NCI-H82 treated with DMSO at 0.1 percent for 48 hours (cell line): ENCODE data around the gene ZC3HAV1.
"Not testable (repeated sequence)": the region's sequence is repeated elsewhere in the genome, so short reads cannot be mapped to it uniquely, and the experiment has no call there.

ENCODE experiments used
- DNase-seq: peaks from one replicate; lab custom pipeline; 2025; ENCODE audit not compliant: unreplicated experiment; lab: John Stamatoyannopoulos, UW

ZC3HAV1 gene

DNA sequence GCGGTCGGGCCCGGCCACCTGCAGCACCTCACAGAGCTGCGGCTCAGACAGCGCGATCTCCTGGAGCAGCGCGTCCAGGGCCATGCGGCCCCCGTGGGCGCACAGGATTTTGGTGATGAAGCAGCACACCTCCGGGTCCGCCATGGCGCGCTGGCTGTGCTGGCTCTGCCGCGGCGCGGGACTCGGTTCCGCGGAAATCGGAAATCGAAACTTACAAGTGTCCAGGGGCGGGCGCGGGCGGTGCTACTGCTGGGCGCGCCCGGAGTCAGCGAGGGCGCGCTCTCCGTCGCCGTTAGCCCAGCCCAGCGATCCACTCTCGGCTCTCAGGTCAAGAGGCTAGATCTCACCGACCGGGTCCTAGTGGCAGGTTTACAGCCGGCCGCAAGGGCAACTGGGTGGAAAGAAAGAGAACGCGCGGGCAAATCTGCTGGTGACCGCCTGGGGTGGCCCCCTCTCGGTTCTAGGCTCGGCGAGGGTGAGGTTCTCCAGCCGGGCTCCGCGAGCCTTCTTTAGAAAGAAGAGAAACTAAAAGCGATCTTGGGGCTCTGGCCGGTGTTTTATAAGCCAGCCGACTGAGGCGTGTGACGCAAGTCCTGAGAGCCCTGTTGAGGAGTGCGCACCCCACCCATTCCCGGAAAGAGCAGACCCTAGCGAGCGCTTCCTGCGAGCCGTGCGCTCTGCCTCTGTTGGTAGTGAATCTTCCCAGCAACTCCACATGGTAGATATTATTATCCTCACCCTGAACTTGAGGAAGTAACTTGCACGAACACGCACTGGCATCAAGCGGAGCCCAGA is at the start of gene ZC3HAV1:
ZC3HAV1 (minus strand) TSS at position 533 of the 795 bp plus-strand sequence; CDS start at position 144, 389 bp downstream.
- DNase-seq: peak; percentile 21

DNA sequence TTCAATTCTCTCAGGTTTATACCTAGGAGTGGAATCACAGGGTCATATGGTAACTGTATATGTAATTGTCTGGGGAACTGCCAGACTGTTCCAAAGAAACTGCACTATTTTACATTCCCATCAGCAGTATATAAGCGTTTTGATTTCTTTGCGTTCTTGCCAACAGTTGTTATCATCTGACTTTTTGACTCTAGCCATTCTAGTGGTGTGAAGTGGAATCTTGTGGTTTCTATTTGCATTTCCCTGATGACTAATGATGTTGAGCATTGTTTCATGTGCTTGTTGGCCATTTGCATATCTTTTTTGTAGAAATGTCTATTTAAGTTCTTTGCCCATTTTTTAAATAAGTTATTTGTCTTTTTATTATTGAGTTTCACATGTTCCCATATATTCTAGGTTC is 44.3 kb upstream of the ZC3HAV1 start:
- DNase-seq: no peak

DNA sequence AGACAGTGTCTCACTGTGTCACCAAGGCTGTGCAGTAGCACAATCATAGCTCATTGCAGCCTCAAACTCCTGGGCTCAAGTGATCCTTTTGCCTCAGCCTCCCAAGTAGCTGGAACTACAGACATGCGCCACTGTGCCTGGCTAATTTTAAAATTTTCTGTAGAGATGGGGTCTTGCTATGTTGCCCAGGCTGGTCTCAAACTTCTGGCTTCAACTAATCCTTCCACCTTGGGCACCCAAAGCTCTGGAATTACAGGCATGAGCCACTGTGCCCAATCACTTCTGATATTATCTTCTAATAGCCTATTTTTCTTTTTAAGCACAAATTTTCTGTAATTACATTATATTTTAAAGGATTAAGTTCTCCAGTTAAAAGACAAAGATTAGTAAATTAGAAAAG is 42.6 kb upstream of the ZC3HAV1 start:
- DNase-seq: no peak

DNA sequence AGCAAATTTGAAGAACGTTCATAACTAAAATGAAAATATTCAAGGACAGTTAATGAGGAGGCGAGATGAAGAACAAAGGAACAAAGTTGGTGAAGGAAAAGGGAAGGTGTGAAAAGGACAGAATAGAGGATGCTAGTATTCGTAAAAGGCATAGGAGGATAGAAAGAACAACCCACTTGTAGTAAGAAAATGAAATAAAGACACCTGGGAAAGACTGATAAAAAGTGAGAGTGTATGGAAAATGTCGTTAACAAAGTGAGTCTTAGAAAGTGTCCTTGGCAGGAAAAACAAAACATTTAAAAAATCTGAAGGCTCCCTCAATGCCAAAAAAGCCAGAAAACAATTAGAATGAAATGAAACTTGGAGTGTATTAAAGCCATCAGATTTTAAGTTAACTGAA is 29.6 kb upstream of the ZC3HAV1 start:
- no peak for DNase-seq

DNA sequence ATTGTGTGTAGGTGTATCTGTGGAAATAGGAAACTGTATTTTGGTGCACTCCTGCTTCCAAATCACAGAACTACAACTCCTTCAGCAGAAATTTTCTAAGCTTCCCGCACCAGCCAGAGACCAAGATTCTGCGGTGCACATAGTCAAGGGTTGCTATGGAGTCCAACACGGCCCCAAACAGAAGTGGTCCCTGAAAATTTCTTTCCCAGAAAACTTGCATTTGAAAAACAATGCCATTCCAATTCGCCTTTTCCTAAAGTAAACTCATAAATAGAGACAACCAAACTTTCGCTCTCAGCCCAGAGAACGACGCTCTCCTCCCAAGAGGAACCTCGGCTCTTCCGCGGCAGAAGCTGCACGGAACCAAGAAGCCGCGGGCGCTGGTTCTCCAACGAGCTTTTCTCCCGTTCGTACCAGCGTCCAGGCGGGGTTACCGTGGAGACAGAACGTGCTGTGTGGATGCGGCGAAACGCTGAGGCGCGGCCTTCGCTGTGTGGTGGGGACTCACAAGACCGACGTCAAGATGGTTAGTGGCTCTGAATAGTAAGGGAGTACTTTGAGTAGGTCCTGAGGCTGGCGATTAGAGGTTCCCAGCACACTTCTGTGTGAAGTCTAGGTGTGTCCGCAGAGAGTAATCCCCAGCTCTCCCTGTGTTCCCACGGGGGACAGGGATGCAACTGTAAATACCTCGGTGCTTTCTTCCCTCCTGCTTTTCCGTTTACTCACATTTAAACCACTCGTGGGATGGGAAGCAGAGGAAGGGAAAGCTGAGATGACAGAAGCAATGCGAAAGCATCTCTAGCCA is 24.0 kb upstream of the ZC3HAV1 start:
- DNase-seq: peak; percentile 67

DNA sequence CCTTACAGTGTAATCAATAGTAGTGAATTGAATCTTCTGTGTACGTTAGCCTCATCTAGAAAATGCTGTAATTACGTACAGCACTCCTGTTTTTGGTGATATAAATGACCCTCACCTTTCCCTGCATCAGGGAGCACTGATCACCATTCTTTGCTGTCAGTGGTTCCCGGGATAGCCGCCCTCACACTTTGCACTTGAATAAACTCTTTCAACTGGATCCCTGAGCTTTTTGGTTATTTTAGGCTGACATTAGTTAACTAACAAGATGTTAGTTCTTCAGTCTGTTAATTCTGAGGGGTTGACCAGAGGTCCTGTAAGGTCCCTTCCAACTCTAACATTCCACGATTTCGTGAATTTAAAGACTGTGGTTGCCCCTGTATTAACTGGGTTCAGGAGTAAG is 23.4 kb upstream of the ZC3HAV1 start:
- DNase-seq: no peak

DNA sequence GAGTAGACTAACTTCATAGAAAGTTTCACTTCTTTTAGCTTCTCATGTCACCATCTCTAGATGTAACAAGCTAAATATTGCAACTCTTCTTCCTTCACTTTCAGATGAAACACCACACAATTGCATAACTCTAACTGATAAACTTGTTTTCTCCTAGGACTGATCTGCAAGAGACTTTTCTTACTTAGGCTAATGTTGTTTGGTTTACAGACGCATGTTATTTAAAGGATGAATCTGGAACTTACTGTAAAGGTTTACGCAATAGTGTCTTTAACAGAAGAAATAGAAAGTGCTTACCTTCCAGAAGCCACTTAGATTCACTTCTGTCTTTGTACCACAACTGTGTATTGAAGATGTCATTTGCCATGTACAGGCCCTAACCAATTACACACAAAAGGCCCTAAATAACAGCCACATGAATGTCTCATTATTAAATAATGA is 22.1 kb upstream of the ZC3HAV1 start:
- DNase-seq: no peak

DNA sequence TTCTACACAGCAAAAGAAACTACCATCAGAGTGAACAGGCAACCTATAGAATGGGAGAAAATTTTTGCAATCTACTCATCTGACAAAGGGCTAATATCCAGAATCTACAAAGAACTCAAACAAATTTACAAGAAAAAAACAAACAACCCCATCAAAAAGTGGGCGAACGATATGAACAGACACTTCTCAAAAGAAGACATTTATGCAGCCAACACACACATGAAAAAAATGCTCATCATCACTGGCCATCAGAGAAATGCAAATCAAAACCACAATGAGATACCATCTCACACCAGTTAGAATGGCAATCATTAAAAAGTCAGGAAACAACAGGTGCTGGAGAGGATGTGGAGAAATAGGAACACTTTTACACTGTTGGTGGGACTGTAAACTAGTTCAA is 20.3 kb upstream of the ZC3HAV1 start:
- not testable (repeated sequence) for DNase-seq

DNA sequence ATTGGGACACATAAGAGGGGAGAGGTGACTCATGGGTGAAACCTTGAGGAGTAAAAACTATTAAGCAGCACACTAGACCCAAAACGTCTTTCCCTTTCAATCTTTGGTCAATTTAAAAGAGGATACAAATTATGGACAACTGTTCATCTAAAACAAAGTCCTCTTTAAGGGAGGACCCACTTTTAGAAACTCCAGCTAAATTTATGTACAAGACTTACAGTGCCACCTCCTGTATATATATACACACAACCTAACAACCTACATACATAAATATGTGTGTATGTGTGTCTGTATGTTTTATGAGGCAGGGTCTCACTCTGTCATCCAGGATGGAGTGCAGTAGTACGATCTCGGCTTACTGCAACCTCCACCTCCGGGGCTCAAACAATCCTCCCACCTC is 18.1 kb upstream of the ZC3HAV1 start:
- no peak for DNase-seq

DNA sequence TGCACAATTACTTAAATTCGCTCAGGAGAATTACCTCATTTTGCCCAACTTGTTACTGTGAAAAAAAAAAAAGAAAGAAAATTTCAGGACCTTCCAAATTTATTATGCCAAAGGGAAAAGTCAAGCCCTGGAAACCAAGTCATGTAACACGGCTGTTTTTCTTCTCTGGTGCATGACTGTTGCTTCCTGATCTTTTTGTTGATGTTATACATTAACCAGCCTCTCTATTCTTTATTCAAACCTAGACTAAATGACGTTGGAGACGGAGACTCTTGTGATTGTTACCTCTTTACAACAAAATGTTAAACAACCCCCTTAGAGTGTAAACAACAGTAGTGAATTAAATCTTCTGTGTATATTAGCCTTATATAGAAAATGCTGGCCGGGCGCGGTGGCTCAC is 16.1 kb upstream of the ZC3HAV1 start:
- no peak for DNase-seq

DNA sequence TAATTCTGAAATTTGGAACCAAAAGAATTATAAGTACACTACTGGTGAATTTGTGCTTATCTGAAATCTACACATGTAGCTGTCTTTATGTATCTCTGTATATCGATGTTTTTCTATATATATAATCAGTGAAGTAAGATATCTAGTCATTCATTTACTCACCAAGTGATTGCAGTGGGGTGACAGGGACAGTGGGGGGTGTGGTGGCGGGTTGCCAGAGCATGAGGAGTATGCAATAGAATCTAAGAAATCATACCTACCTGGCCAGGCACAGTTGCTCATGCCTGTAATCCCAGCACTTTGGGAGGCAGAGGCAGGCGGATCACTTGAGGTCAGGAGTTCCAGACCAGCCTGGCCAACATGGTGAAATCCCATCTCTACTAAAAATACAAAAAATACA is 15.5 kb upstream of the ZC3HAV1 start:
- DNase-seq: not testable (repeated sequence)

DNA sequence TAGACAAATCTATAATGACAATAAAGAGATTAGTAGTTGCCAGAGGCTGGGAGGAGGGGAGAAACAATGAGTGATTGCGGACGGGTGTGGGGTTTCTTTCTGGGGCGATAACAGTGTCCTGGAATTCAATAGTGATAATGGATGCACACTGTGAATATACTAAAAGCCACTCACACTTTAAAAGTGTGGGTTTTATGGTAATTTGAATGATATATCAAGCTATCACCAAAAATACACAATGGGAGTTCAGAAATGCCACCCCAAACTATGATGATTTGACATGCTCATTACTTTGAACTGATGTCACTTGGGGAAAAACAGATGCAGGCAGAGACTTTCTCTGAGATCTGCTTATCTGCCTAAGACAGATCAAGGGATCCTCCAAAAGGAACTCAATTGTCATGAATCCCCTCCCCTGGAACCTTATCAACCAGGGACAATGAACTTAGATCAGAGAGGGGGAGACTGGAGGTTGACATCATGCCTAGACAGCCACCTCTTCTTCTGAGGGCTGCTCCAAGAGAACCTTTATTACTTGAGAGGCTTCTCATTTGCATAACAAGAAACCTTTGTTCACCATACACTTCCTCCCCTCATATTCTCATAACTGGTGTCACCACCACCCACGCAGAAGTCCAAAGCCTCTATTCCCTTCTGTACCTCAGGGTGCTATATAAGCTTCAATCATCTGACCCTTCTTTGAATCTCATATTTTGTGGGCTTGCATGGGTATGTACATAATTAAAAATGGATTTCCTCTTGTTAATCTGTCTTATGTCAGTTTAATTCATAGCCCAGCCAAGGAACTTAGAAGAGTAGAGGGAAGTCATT is 14.8 kb upstream of the ZC3HAV1 start:
- no peak for DNase-seq

DNA sequence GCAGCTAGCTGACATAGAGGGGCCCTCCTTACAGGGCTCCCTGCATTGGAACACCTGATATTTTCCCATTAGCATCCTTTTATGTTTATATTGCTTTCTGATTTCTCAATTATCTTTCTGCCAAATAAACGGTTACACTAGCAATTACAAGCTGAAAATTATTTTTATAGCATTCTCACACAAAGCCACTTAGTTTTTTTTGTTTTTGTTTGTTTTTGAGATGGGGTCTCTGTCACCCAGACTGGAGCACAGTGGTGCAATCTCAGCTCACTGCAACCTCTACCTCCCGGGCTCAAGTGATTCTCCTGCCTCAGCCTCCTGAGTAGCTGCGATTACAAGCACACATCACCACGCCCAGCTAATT is 9.9 kb upstream of the ZC3HAV1 start:
- no peak for DNase-seq

DNA sequence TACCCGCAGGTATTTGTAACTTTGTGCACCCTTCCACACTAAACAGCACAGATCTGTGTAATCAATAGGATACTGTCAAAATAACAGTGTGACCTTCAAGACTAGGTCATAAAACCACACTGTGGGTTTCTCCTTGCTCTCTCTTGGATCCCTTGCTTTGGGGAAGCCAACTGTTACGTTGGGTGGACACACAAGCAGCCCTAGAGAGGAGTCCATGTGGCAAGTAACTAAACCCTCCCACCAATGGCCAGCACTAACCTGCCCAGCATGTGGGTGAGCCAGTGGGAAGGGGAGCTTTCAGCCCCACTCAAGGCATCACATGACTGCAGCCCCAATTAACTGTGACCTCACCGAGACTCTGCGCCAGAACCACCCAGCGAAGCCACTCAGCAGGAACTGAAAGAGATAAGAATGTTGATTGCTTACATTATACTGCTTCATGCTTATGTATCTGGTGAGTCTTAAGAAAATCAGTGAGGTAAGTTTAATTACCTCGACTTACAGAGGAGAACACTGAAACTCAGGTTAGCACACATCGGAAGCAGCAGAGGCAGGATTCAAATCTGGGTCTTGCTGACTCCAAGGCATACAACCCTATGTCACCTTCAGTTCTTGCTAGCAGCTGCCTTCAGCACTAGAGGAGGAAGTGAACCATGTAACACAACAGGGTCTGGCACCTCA is 9.4 kb upstream of the ZC3HAV1 start:
- no peak for DNase-seq

DNA sequence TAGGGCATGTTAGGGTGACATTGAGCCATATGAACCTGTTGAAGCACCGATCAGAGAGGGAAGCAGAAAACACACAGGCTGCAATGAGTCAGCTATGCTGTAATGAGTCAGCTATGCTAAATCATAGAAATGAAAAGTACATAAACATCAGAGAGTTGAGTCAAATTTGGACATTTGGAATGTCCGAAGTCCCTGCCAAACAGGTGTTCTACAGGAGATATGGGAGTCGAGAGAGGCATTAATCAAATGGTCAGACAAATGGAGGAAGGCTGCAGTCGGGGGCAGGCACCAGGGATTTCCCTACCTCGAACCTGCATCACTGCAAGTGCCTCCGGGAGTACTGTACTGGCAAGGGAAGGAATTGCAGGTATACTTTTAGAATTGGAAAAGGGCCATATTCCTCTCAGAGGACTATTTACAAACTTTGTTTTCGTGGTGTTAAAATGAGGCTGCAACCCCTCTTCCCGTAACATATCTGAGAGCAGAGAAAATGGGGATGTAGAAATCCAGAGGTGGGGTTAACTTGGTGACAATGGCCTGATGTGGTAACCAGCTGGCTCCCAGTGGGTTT is 8.8 kb upstream of the ZC3HAV1 start:
- no peak for DNase-seq

DNA sequence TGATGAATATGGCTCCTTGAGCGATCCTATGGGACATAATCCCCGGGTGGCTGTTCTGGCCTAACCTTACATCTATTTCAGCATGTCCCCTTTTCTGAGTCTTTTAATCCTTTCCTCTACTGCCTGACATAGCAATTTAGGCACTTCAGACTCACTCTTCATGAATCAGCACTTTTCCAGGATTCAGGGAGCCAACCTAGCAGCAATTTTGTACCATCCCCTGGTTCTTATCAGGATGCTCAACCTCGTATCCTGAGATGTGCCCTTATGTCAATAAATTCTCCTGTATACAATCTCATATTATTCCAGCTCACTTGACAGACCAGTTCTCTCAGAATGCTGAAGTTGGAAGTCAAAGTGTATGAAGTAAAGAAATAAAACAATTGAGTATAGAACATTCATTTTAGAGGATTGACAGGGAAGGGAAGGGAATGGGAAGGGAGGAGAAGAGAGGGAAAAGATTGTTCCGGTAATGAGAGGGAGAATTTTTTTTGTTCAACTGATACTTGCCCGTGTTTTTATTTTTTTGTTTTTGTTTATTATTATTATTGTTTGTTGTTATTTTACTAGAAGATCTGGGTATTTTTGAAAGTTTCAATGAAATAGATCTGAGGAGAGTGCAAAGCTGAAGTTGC is 8.2 kb upstream of the ZC3HAV1 start:
- no peak for DNase-seq

DNA sequence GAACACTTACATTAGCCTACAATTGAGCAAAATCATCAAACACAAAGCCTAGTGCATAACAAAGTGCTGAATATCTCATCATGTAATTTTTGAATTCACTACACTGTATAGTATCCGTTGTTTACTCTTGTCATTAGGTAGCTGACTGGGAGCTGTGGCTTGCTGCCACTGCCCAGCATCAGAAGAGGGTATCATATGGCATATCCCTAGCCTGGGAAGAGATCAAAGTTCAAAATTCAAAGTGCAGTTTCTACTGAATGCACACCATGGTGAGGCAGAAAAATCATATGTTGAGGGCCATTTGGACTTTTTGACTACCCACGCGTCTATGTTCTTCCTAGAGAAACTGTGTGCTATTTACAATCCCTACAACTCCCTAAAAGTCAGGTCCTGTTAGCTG is 7.5 kb upstream of the ZC3HAV1 start:
- no peak for DNase-seq

DNA sequence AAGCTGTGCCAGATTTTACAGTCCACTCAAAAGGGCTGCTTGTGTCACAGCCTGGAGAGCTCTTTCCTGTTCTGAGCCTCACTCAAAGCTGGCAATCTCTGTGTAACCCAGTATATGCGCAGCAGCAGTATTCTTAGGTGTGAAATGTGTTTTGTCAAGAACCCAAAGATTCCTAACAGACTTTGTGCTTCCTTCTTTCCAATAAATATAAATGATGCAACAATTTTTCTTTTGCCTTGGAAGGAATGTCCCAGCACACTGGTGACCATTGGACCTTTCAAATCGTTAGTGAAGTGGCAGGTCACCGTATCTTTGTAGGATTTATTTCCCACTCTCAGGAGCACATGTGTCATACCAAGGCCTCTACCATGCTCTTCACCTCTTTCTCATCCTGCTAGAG is 5.6 kb upstream of the ZC3HAV1 start:
- no peak for DNase-seq

DNA sequence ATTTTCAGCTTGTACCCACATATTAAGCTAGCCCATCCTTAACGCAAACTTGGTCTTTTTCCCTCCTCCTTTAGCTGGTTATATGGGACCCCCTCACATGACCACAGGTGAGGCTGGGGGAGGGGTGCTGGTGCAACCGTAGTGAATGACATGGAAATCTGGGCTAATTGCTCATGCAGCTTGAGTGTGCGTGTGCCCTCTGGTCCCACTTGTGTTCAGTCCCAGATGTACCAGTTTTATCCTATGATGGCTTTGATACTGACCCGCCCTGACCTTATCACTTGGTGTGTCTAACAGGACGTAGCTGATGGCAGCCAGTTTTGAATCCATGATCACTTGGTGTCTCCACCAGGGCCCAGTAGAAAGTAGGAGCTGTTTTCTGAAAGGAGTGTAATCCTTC is 5.1 kb upstream of the ZC3HAV1 start:
- no peak for DNase-seq

DNA sequence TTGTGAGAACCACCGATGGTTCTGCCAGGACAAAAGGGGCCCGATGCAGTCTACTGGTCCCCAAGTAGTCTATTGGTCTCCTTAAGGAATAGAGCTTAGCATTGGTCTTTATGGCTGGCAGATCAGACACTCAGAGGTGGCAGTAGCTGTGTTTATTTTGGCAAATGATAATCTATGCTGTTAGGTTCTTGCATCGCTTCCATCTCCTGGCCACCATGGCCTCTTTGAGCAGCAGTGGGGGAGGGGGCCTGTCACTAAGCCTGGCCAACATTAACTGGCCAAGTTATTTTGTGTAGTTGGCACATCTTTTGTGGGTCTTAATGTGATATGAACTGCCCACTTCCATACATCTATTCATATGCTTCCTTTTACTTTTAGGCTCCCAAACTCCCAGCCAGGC is 4.5 kb upstream of the ZC3HAV1 start:
- DNase-seq: no peak
